Measurements from ENCODE around the gene PPP2R2D.

The PPP2R2D gene

GRCh38 chr10:131929122-131929845, 28.5 kb downstream of the PPP2R2D start:
- Mint-ChIP-seq H3K27ac (no peak overlapping the region), H3K4me1 (ENCODE audit: low read depth) (peaks cover 51% of the 10 kb centered on the region), H3K36me3 (ENCODE audit: low read depth) (peaks cover 32% of the 10 kb centered on the region), H3K4me3 (no peak overlapping the region), H3K9me3 (peaks cover 13% of the 10 kb centered on the region), H3K27me3 (ENCODE audit: low read depth) (no peaks in the 10 kb centered on the region)
- DNase-seq (ENCODE audit: low spot score), result no peak

- peaks cover 51% of the 10 kb centered on the region for H3K4me1 Mint-ChIP-seq (ENCODE audit: low read depth)
- no peaks in the 10 kb centered on the region for H3K27me3 Mint-ChIP-seq (ENCODE audit: low read depth)
- H3K36me3 Mint-ChIP-seq (ENCODE audit: low read depth), result peaks cover 26% of the 10 kb centered on the region
- peak overlapping the region; percentile 2 for H3K27ac Mint-ChIP-seq
- peaks cover 5% of the 10 kb centered on the region for H3K9me3 Mint-ChIP-seq
- H3K4me3 Mint-ChIP-seq, result no peak overlapping the region
- DNase-seq (ENCODE audit: low spot score), result no peak
These were observed 29.3 kb downstream of the PPP2R2D start for GRCh38 chr10:131930150-131930549.

- Mint-ChIP-seq H3K36me3 (ENCODE audit: low read depth) (peaks cover 20% of the 10 kb centered on the region), H3K4me3 (no peak overlapping the region), H3K9me3 (no peaks in the 10 kb centered on the region), H3K27me3 (ENCODE audit: low read depth) (no peaks in the 10 kb centered on the region), H3K4me1 (ENCODE audit: low read depth) (peaks cover 52% of the 10 kb centered on the region), H3K27ac (no peak overlapping the region)
- DNase-seq (ENCODE audit: low spot score), result no peak
These were observed 29.9 kb downstream of the PPP2R2D start for GRCh38 chr10:131930586-131931330.

- no peak overlapping the region for H3K4me3 Mint-ChIP-seq
- H3K36me3 Mint-ChIP-seq (ENCODE audit: low read depth), result peaks cover 19% of the 10 kb centered on the region
- H3K4me1 Mint-ChIP-seq (ENCODE audit: low read depth), result peaks cover 47% of the 10 kb centered on the region
- no peak for DNase-seq (ENCODE audit: low spot score)
- no peak overlapping the region for H3K27ac Mint-ChIP-seq
- H3K27me3 Mint-ChIP-seq (ENCODE audit: low read depth), result no peaks in the 10 kb centered on the region
- no peaks in the 10 kb centered on the region for H3K9me3 Mint-ChIP-seq
These were observed 31.2 kb downstream of the PPP2R2D start for GRCh38 chr10:131931981-131932380.

GRCh38 chr10:131933016-131933695, 32.3 kb downstream of the PPP2R2D start:
- Mint-ChIP-seq H3K4me1 (ENCODE audit: low read depth) (peaks cover 37% of the 10 kb centered on the region), H3K27ac (no peak overlapping the region), H3K9me3 (no peaks in the 10 kb centered on the region), H3K4me3 (no peak overlapping the region), H3K27me3 (ENCODE audit: low read depth) (no peaks in the 10 kb centered on the region), H3K36me3 (ENCODE audit: low read depth) (peaks cover 22% of the 10 kb centered on the region)
- DNase-seq (ENCODE audit: low spot score), result no peak

GRCh38 chr10:131933696-131934086, 32.9 kb downstream of the PPP2R2D start:
- Mint-ChIP-seq H3K4me1 (ENCODE audit: low read depth) (peaks cover 32% of the 10 kb centered on the region), H3K9me3 (no peaks in the 10 kb centered on the region), H3K36me3 (ENCODE audit: low read depth) (peaks cover 20% of the 10 kb centered on the region), H3K27me3 (ENCODE audit: low read depth) (no peaks in the 10 kb centered on the region), H3K4me3 (no peak overlapping the region), H3K27ac (no peak overlapping the region)
- no peak for DNase-seq (ENCODE audit: low spot score)

GRCh38 chr10:131934769-131935168, 34.0 kb downstream of the PPP2R2D start:
- Mint-ChIP-seq H3K9me3 (no peaks in the 10 kb centered on the region), H3K27me3 (ENCODE audit: low read depth) (no peaks in the 10 kb centered on the region), H3K4me1 (ENCODE audit: low read depth) (peaks cover 22% of the 10 kb centered on the region), H3K4me3 (no peak overlapping the region), H3K27ac (no peak overlapping the region), H3K36me3 (ENCODE audit: low read depth) (peaks cover 20% of the 10 kb centered on the region)
- no peak for DNase-seq (ENCODE audit: low spot score)

GRCh38 chr10:131935260-131935659, 34.5 kb downstream of the PPP2R2D start:
- H3K4me1 Mint-ChIP-seq (ENCODE audit: low read depth), result peaks cover 18% of the 10 kb centered on the region
- H3K4me3 Mint-ChIP-seq, result no peak overlapping the region
- no peak overlapping the region for H3K27ac Mint-ChIP-seq
- no peaks in the 10 kb centered on the region for H3K9me3 Mint-ChIP-seq
- peaks cover 20% of the 10 kb centered on the region for H3K36me3 Mint-ChIP-seq (ENCODE audit: low read depth)
- DNase-seq (ENCODE audit: low spot score), result no peak
- H3K27me3 Mint-ChIP-seq (ENCODE audit: low read depth), result no peaks in the 10 kb centered on the region

GRCh38 chr10:131936294-131936693, 35.5 kb downstream of the PPP2R2D start:
- H3K9me3 Mint-ChIP-seq, result no peaks in the 10 kb centered on the region
- H3K4me1 Mint-ChIP-seq (ENCODE audit: low read depth), result peaks cover 8% of the 10 kb centered on the region
- H3K27me3 Mint-ChIP-seq (ENCODE audit: low read depth), result no peaks in the 10 kb centered on the region
- H3K27ac Mint-ChIP-seq, result no peak overlapping the region
- no peak for DNase-seq (ENCODE audit: low spot score)
- H3K4me3 Mint-ChIP-seq, result no peak overlapping the region
- peaks cover 26% of the 10 kb centered on the region for H3K36me3 Mint-ChIP-seq (ENCODE audit: low read depth)

- Mint-ChIP-seq H3K4me1 (ENCODE audit: low read depth) (peaks cover 7% of the 10 kb centered on the region), H3K9me3 (no peaks in the 10 kb centered on the region), H3K27ac (no peak overlapping the region), H3K4me3 (no peak overlapping the region), H3K36me3 (ENCODE audit: low read depth) (peaks cover 29% of the 10 kb centered on the region), H3K27me3 (ENCODE audit: low read depth) (no peaks in the 10 kb centered on the region)
- no peak for DNase-seq (ENCODE audit: low spot score)
These were observed 35.9 kb downstream of the PPP2R2D start for GRCh38 chr10:131936736-131937135.

GRCh38 chr10:131937836-131938235, 37.0 kb downstream of the PPP2R2D start:
- Mint-ChIP-seq H3K27me3 (ENCODE audit: low read depth) (no peaks in the 10 kb centered on the region), H3K4me1 (ENCODE audit: low read depth) (peaks cover 7% of the 10 kb centered on the region), H3K27ac (no peak overlapping the region)

GRCh38 chr10:131938681-131939080, 37.9 kb downstream of the PPP2R2D start:
- no peak for DNase-seq (ENCODE audit: low spot score)
- no peaks in the 10 kb centered on the region for H3K9me3 Mint-ChIP-seq
- H3K27ac Mint-ChIP-seq, result peak overlapping the region; percentile 12
- H3K36me3 Mint-ChIP-seq (ENCODE audit: low read depth), result peaks cover 38% of the 10 kb centered on the region
- no peaks in the 10 kb centered on the region for H3K27me3 Mint-ChIP-seq (ENCODE audit: low read depth)
- no peak overlapping the region for H3K4me3 Mint-ChIP-seq
- H3K4me1 Mint-ChIP-seq (ENCODE audit: low read depth), result peaks cover 7% of the 10 kb centered on the region

More at GRCh38 chr10:131937836-131938235, 37.0 kb downstream of the PPP2R2D start:
- H3K9me3 Mint-ChIP-seq, result no peaks in the 10 kb centered on the region
- DNase-seq (ENCODE audit: low spot score), result no peak
- H3K4me3 Mint-ChIP-seq, result no peak overlapping the region
- peaks cover 36% of the 10 kb centered on the region for H3K36me3 Mint-ChIP-seq (ENCODE audit: low read depth)

- Mint-ChIP-seq H3K27me3 (ENCODE audit: low read depth) (no peaks in the 10 kb centered on the region), H3K4me1 (ENCODE audit: low read depth) (peaks cover 1% of the 10 kb centered on the region), H3K27ac (no peak overlapping the region), H3K9me3 (no peaks in the 10 kb centered on the region), H3K36me3 (ENCODE audit: low read depth) (peaks cover 55% of the 10 kb centered on the region), H3K4me3 (no peak overlapping the region)
- no peak for DNase-seq (ENCODE audit: low spot score)
These were observed 41.6 kb downstream of the PPP2R2D start for GRCh38 chr10:131942455-131942854.
